ENCODE measurements around the gene ITPRIP. TPM values are rescaled to one million over a fixed set of nuclear protein-coding genes. Genes with fewer than 3 reads are reported as not detected.

ITPRIP gene
- total RNA-seq, 1 donor = 10.8 TPM

DNA sequence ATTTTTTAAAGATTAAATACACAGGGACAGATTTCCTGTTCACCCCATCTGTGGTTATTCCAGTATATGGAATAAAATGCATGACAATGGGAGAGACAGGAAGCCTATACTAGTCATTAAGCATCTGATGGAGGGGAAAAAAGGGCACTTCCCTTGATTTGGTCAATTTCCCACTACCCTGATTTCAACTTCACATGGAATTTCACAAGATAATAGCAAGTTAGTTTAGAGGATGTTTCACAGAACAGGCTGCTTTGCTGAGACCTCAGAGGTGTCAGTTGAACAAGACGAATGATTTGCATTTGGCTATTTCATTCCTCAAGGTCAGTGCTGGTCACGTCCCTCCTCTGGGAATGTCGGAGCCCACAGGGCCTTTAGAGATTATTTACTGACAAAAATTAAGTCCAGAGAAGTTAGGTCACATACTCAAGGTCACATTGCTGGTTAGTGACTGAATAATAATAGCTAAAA lies 4.7 kb upstream of the ITPRIP start:
- no peak for DNase-seq (ENCODE audit: low read depth in 2 of 3, low spot score in 2 of 3)

- DNase-seq (ENCODE audit: low read depth in 2 of 3, low spot score in 2 of 3) = no peak
Observed at GRCh38 chr10:104340641-104341040, 2.4 kb upstream of the ITPRIP start.

- DNase-seq (ENCODE audit: low read depth in 2 of 3, low spot score in 2 of 3) = no peak
Observed at GRCh38 chr10:104340111-104340526, 1.9 kb upstream of the ITPRIP start.

DNA sequence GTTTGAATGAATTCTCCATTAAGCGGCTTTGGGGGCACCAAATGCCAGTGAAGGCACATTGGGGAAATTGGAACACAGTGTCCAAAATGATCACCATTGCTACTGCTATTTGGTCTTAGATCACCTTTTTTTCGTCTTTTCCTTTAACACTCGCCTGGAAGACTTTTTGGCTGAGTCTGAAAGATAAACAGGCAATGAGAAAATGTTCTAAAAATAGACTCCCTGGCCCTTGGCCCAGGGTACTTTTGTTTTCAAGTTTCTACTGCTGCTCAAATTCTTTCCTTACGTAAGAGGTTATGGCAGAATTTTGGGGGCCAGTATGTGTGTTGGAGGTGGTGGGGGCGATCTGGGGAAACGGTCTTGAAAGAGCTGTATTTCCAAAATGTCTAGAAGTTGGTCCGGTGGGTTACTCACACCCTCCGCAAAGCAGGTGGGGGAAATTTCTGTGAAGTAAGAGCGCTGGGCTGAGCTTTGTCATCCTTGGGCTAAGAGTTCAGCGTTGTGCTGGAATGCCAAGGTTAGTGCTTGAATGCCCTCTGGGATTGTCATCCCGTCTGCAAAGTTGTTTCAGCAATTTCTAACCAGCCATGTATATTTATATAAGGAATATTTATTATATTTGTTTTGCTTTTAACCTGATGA lies 1.3 kb upstream of the ITPRIP start:
- peak in 1 of 3 donors; percentile 36 for DNase-seq (ENCODE audit: low read depth in 2 of 3, low spot score in 2 of 3)

DNA sequence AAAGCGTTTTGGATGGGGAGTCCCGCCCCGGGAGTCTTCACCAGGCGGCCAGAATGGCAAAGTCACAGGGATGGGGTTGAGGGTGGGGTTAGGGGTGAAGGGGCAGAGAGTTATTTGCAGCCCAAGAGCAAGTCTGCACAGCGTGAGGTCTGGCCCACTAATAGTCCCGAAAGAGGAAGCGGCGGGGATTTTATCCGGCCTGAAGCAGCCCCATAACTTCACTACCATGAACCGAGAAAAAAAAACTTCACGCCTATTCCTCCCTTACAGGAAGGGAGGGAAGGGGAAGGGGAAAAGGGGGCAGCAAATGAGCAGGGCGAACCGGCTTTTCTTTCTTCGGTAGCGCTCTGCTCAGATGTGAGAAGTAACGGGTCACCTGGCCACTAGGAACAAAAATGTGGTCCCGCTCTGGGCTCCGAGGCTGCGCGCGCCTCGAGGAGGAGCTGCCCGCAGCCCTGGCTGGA lies 712 bp downstream of the ITPRIP start:
- peak in 1 of 3 donors; percentile 67 for DNase-seq (ENCODE audit: low read depth in 2 of 3, low spot score in 2 of 3)

DNA sequence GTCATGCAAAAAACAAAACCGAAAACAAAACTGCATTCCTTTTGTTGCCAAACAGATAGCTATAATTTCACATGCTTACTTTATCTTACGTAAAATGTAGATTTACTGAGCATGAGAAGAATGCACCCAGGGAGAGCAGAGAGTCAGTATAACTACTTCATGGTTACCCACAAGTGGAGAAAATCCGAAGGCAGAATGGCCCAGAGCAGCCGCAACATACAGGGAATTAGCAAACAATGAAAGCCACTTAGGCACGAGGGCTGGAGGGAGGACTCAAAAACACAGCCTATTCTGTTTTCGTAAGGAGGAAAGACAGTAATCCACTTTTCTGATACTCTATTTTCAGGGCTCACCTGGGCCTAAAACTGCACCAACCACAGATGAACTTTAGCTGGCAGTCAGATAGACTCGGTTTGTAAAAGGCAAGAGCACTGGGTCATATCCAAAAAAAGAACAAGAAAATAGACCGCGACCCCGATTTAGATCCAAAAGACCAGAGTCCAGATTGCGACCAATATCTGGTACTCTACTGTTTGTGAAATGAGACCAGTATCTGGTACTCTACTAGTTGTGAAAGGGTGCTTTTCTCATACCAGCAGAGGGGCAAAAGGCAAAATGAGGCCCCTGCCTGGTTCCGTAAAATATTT lies 1.3 kb downstream of the ITPRIP start:
- DNase-seq (ENCODE audit: low read depth in 2 of 3, low spot score in 2 of 3) = no peak

- no peak for DNase-seq (ENCODE audit: low read depth in 2 of 3, low spot score in 2 of 3)
Observed at GRCh38 chr10:104334965-104335650, 3.2 kb downstream of the ITPRIP start.

GRCh38 chr10:104334561-104334960 lies 3.7 kb downstream of the ITPRIP start:
- DNase-seq (ENCODE audit: low read depth in 2 of 3, low spot score in 2 of 3) = no peak

GRCh38 chr10:104333728-104334373 lies 4.4 kb downstream of the ITPRIP start:
- DNase-seq (ENCODE audit: low read depth in 2 of 3, low spot score in 2 of 3) = no peak

DNA sequence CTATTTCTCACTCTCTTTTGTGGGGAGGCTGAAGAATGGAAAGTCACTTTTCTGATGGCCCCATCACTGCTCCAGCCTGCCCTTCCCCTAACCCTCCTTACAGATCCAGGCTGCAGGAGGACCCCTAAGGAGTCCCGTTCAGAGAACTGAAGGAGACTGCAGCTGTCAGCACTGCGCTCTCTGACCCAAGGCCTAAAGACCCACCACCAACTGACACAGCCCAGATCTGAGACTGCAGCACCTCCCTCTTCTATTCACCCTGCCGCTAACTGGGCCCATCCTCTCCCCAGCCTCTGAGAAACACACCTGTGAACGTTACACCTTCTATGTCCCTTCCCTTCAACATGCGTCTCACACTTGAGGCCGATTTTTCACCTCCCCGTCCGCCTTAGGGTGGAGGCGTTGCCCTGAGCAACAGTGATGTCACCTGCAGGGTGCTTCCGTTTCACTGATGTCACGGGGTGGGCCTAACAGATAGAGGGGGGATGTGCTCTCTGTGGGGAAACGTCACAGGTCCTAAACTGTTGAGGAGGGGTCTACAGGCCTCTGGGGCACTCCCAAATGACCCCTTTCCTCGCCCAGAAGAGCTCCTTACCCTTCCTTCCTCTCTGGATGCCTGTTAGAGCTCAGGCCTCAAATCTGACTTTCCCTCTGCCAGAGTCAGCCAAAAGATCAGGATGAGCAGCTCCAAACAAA lies 5.1 kb downstream of the ITPRIP start:
- peak in 1 of 3 donors; percentile 42 for DNase-seq (ENCODE audit: low read depth in 2 of 3, low spot score in 2 of 3)

DNA sequence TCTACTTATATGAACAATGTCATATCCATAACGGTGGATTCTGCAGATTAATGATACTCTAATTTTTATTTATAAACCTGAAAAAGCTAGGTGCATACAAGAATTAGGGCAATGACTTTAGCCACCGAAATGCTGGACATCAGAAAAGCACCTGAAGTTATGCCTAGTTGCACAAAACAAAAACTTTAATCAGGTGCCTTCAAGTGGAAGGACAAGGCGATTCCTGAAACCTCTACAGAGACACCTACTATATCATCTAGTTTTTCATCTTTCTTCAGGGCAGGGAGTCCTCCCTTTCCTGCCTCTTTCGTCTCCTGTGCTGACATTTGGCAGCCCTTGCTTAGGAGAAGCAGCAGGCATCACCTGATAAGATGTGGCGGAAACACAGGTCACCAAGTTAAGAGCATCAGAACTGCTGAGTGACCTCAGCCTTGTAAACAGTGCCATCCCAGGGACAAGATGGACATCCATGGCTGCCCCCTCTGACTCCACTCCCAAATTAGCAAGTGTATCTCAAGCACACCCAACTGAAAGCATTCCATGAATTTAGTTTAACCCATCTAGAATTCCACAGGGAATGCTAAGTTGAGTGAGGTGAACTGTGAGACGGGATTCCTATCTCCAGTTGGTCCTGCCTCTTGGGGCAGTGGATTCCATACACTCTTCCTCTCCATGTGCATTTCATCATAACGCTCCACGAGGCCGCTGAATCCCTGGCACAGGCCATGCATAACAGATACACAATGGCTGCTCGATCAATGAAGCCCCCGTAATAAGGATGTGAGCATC lies 5.8 kb downstream of the ITPRIP start:
- no peak for DNase-seq (ENCODE audit: low read depth in 2 of 3, low spot score in 2 of 3)

DNA sequence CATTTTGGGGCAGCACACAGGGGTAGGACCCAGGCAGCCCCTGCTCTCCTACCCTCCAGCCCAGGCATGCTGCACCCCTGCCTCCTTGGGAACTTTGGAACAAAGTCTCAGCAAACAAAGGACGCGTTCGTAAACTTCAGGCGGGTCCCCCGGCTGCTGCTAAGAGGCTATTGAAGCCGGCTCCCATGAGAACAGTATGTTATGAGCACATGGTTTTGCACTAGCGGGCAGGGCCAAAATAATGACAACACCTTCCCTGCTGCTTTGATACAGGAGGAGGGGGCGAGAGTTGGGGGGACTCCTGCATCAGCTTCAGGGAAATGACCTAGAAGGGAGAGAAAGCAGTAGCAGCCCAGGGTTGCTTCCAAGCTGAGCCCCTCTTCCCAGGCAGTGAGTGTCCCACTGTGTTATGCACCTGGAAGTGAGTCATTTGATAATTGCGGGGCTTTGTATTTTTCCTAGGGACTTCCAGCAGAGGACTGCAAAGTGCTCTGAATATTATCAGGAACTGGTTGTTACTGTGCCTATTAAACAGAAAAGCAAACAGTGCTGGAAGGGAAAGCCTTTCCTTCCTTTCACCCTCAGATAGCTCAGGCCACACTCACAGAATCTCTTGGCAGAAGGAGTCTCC lies 6.9 kb downstream of the ITPRIP start:
- no peak for DNase-seq (ENCODE audit: low read depth in 2 of 3, low spot score in 2 of 3)

- DNase-seq (ENCODE audit: low read depth in 2 of 3, low spot score in 2 of 3) = no peak
Observed at GRCh38 chr10:104330168-104331110, 7.8 kb downstream of the ITPRIP start.

GRCh38 chr10:104329735-104330134 lies 8.5 kb downstream of the ITPRIP start:
- no peak for DNase-seq (ENCODE audit: low read depth in 2 of 3, low spot score in 2 of 3)

- peak; percentile 46 to 80 (median 66) for DNase-seq (ENCODE audit: low read depth in 2 of 3, low spot score in 2 of 3)
Observed at GRCh38 chr10:104328896-104329710, 9.2 kb downstream of the ITPRIP start.

DNA sequence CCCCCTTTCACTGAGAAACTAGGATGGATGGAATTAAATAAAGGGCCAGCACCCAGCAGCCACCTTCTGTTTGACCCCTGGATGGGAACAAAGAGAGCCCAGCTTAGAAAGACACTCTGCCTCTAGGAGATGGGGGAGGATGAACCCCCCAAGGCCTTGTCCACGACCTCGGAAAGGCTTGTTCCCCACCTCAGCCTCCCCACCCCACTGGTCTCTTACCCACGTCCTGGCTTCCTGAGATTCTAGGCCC lies 9.7 kb downstream of the ITPRIP start:
- no peak for DNase-seq (ENCODE audit: low read depth in 2 of 3, low spot score in 2 of 3)

- no peak for DNase-seq (ENCODE audit: low read depth in 2 of 3, low spot score in 2 of 3)
Observed at GRCh38 chr10:104327745-104328645, 10.3 kb downstream of the ITPRIP start.

All from hematopoietic multipotent progenitor cell (in vitro differentiated cells).